SK-N-MC (cell line): Measurements from ENCODE around the gene AK1.

Source experiments
- EZH2 ChIP-seq: fragments of 200-600 bp; sonication (generic); IDR thresholded peaks from one replicate; pipeline ENCODE4 v1.6.1; 2017; ENCODE audit warnings: antibody characterized with exemption
- POLR2AphosphoS5 ChIP-seq: IDR thresholded peaks from 2 replicates; pipeline ENCODE4 v1.6.1; 2012; ENCODE audit warnings: mild to moderate bottlenecking, low read depth, low read length, borderline replicate concordance

GRCh38 chr9:127858041-127858512 is 19.4 kb downstream of the AK1 start:
- no peak for TF ChIP-seq EZH2
- TF ChIP-seq POLR2AphosphoS5, result no peak
